Body of pancreas (tissue), 4 donors: ENCODE data around the gene TRIM6.

Experiments used
- CTCF ChIP-seq, 7 experiments: fragments of 450-650 bp in 4 of 7; fragments of 200-600 bp in 3 of 7; sonication (generic) in 3 of 7; IDR thresholded peaks; one replicate each; pipeline ENCODE4 v1.5.1; 2016 to 2019; ENCODE audit warnings: antibody characterized with exemption in 7 of 7
- POLR2A ChIP-seq, 3 donors: fragments of 450-650 bp; IDR thresholded peaks; one replicate each; pipeline ENCODE4 v1.6.1; 2016; ENCODE audit warnings: antibody characterized with exemption in 3 of 3, mild to moderate bottlenecking in 2 of 3

GRCh38 chr11:5556596-5557188 lies 39.7 kb upstream of the TRIM6 start:
- no peak for TF ChIP-seq POLR2A (IDR thresholded peaks at IDR 0.05)
- TF ChIP-seq CTCF (IDR thresholded peaks at IDR 0.05): no peak
